BE2C (cell line): ENCODE data around the gene ZP1. TPM values are rescaled to one million over a fixed set of nuclear protein-coding genes. Genes with fewer than 3 reads are reported as not detected.
"Not testable (repeated sequence)": the region's sequence is repeated elsewhere in the genome, so short reads cannot be mapped to it uniquely, and the experiment has no call there.

Source experiments
- DNase-seq: peaks from one replicate; pipeline ENCODE4 v3.0.0-alpha.2; 2020
- H3K27me3 ChIP-seq: fragments of 250-450 bp; sonication (Bioruptor Pico); 2 replicates; pipeline ENCODE4 v1.5.1; 2020; ENCODE audit warnings: mild to moderate bottlenecking
- H3K36me3 ChIP-seq: fragments of 250-450 bp; sonication (Bioruptor Pico); 2 replicates; pipeline ENCODE4 v1.5.1; 2020; ENCODE audit warnings: mild to moderate bottlenecking
- H3K4me1 ChIP-seq: fragments of 250-450 bp; sonication (Bioruptor Pico); 2 replicates; pipeline ENCODE4 v1.5.1; 2020
- H3K4me3 ChIP-seq: 2 replicates; pipeline ENCODE4 v1.5.1; 2011; ENCODE audit warnings: low read depth, low read length
- H3K9me3 ChIP-seq: fragments of 250-450 bp; sonication (Bioruptor Pico); 2 replicates; pipeline ENCODE4 v1.5.1; 2020
- polyA plus RNA-seq: library from polyadenylated mRNA; unstranded; fragments of >200 nt; gene quantifications from one replicate; pipeline ENCODE4 v1.2.1, GENCODE V29; 2012; ENCODE audit warnings: low read depth, missing spikeins; ENCODE audit not compliant: insufficient read length, insufficient read depth
- TF ChIP-seq, protein P1 (sequence below): IDR thresholded peaks from 2 replicates; pipeline ENCODE4 v1.5.1; 2012; ENCODE audit warnings: mild to moderate bottlenecking, low read depth, low read length

Gene ZP1, protein sequence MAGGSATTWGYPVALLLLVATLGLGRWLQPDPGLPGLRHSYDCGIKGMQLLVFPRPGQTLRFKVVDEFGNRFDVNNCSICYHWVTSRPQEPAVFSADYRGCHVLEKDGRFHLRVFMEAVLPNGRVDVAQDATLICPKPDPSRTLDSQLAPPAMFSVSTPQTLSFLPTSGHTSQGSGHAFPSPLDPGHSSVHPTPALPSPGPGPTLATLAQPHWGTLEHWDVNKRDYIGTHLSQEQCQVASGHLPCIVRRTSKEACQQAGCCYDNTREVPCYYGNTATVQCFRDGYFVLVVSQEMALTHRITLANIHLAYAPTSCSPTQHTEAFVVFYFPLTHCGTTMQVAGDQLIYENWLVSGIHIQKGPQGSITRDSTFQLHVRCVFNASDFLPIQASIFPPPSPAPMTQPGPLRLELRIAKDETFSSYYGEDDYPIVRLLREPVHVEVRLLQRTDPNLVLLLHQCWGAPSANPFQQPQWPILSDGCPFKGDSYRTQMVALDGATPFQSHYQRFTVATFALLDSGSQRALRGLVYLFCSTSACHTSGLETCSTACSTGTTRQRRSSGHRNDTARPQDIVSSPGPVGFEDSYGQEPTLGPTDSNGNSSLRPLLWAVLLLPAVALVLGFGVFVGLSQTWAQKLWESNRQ
- polyA plus RNA-seq, result not detected

DNA sequence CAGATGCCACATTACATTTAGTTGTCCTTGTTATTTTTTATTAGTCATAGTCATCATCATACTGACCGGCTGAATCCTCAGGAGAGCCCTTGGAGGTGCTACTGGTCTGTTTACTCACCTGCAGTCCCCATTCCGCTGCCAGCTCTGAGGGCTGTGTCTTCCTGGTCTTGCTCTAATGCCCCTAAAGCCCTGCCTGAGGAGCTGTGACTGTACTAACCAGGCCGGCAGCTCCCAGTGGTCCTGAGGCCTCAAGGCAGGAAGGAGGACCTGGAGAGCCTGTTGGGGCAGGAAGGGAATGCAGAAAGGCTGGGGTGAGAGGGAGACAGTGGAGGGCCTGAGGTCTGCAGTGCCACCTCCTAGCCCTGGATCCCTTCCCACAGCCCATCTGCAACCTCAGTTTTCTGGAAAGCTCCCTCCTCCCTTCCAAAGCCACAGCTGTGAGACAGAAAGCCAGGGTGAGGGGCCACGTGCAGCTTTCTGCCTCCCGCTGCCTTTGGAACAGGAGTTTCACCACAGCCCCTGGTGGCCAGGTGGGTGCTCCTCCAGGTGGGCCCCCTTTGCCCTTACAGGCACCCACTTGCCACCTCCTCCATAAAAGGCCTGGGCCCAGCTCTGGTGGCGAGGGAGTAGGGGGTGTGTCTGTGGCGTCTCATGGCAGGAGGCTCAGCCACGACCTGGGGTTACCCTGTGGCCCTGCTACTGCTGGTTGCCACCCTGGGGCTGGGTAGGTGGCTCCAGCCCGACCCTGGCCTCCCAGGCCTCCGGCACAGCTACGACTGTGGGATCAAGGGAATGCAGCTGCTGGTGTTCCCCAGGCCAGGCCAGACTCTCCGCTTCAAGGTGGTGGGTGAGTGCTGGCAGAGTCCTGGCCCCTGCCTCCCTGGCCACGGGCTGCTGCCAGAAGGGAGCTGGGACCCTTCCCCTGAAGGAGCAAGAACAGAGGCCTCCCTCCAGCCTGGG, at the start of gene ZP1:
TSS of gene ZP1 (plus strand) at position 632 of the 960 bp plus-strand sequence. CDS start at position 652, 20 bp downstream.
- no peak for DNase-seq
- TF ChIP-seq, protein P1, sequence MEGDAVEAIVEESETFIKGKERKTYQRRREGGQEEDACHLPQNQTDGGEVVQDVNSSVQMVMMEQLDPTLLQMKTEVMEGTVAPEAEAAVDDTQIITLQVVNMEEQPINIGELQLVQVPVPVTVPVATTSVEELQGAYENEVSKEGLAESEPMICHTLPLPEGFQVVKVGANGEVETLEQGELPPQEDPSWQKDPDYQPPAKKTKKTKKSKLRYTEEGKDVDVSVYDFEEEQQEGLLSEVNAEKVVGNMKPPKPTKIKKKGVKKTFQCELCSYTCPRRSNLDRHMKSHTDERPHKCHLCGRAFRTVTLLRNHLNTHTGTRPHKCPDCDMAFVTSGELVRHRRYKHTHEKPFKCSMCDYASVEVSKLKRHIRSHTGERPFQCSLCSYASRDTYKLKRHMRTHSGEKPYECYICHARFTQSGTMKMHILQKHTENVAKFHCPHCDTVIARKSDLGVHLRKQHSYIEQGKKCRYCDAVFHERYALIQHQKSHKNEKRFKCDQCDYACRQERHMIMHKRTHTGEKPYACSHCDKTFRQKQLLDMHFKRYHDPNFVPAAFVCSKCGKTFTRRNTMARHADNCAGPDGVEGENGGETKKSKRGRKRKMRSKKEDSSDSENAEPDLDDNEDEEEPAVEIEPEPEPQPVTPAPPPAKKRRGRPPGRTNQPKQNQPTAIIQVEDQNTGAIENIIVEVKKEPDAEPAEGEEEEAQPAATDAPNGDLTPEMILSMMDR, result no peak

DNA sequence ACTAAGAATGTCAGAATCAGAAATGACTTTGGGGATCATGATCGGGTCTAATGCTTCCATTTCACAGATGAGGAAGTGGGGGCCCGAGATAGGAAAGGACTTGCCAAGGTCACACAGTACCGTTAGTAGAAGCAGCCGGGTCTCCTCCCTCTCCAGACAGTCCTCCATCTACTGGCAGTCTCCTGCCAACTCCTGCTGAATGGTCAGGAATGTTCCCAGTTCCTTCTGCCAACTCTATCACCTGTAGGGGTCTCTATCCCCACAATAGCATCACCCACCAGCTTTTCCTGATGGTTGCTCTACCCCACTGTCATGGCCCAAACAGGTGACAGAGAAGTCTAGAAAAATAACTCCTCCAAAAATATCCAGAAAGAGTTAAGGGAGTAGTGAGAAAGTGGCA, 49.3 kb upstream of the ZP1 start:
- TF ChIP-seq, protein P1, result no peak
- H3K36me3 ChIP-seq, result no peaks in the 10 kb centered on the region
- no peaks in the 10 kb centered on the region for H3K9me3 ChIP-seq
- H3K4me1 ChIP-seq, result no peaks in the 10 kb centered on the region
- DNase-seq, result no peak
- no peak overlapping the region for H3K4me3 ChIP-seq
- no peaks in the 10 kb centered on the region for H3K27me3 ChIP-seq

More for the DNA sequence above, at the start of gene ZP1:
- Histone ChIP-seq H3K36me3 (no peaks in the 10 kb centered on the region), H3K27me3 (no peaks in the 10 kb centered on the region), H3K9me3 (no peaks in the 10 kb centered on the region), H3K4me1 (no peaks in the 10 kb centered on the region), H3K4me3 (no peak within 1 kb of the TSS)

DNA sequence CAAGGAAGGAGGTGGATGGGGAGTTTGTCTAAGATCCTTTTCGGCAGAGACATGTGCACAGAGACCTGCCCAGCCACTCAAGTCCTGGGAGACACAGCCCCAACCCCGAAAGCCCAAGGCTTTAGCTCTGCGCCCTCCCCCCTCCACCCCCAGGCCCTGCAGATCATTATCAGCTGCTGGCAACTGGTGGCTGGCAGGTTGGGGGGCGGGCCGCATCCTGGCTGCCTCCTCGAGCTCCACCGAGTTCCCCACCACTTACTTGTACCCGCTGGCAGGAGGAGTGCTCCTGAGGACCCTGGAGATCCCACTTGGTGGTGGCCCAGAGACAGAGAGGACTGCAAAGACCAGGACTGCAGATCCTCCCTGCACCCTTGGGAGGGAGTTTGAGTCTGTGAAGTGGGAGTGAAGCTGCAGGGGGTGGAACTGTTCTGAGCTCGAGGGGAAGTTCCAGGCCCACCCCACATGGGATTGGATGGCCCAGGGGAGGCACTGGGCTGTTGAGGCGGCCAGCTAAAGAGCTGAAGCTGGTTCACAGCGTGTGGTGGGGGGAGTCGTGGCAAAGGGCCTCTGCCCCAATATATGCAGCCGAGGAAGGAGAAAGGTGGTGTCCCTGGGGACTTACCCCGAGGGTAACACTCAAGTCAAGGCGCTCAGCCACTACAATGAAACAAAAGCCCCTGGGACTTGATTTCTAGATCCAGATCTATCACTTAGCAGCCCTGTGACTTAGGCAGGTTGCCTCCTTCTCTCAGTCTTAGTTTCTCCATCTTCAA, 45.3 kb upstream of the ZP1 start:
- no peaks in the 10 kb centered on the region for H3K36me3 ChIP-seq
- H3K9me3 ChIP-seq, result no peaks in the 10 kb centered on the region
- no peaks in the 10 kb centered on the region for H3K4me1 ChIP-seq
- no peak overlapping the region for H3K4me3 ChIP-seq
- TF ChIP-seq, protein P1, result no peak
- DNase-seq, result no peak
- H3K27me3 ChIP-seq, result no peaks in the 10 kb centered on the region

DNA sequence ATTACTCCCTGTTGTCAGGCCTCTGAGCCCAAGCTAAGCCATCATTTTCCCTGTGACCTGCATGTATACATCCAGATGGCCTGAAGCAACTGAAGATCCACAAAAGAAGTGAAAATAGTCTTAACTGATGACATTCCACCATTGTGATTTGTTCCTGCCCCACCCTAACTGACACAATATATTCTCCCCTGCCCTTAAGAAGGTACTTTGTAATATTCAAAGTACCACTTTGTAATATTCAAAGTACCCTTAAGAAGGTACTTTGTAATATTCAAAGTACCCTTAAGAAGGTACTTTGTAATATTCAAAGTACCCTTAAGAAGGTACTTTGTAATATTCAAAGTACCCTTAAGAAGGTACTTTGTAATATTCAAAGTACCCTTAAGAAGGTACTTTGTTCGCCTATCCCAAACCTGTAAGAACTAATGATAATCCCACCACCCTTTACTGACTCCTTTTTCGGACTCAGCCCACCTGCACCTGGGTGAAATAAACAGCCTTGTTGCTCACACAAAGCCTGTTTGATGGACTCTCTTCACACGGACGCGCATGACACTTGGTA, 43.5 kb upstream of the ZP1 start:
- H3K4me3 ChIP-seq, H3K9me3 ChIP-seq, H3K4me1 ChIP-seq, H3K27me3 ChIP-seq, DNase-seq, H3K36me3 ChIP-seq: not testable (repeated sequence)

DNA sequence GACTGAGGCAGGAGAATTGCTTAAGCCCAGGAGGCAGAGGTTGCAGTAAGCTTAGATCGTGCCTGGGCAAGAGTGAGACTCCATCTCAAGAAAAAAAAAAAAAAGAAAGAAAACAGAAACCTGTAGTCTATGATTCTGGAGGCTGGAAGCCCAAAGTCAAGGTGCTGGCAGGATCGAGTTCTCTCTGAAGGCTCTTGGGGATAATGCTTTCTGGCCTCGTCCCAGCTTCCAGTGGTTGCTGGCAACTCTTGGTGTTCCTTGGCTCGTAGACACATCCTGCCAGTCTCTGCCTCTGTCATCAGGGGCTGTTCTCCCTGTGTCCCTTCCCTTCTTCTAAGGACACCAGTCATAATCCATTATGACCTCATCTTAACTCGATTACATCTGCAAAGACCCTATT, 42.2 kb upstream of the ZP1 start:
- Histone ChIP-seq H3K27me3 (no peaks in the 10 kb centered on the region), H3K36me3 (no peaks in the 10 kb centered on the region), H3K4me3 (no peak overlapping the region), H3K9me3 (no peaks in the 10 kb centered on the region), H3K4me1 (no peaks in the 10 kb centered on the region)
- TF ChIP-seq, protein P1, result no peak
- DNase-seq, result no peak

DNA sequence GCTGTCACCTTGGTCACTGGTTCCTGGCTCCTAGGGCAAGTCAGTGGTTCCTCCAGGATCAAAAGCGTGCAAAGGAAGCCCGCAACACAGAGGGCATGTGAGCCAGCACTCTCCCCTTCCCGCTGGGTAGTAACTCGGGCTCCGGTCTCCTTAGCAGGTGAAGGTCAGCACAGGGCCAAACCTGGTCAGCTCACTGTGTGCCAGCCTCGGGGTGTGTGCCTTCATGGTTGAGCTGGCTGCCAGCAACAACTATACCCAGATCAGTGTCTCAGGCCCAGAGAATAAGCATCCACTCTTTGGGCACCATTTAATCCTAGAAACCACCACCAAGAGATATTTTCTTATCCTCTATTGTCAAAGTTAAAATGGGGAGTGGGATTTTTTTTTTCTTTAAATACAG, 41.6 kb upstream of the ZP1 start:
- no peak overlapping the region for H3K4me3 ChIP-seq
- H3K36me3 ChIP-seq, result no peaks in the 10 kb centered on the region
- no peaks in the 10 kb centered on the region for H3K4me1 ChIP-seq
- DNase-seq, result no peak
- TF ChIP-seq, protein P1, result no peak
- H3K27me3 ChIP-seq, result no peaks in the 10 kb centered on the region
- no peaks in the 10 kb centered on the region for H3K9me3 ChIP-seq
